ENCODE data around the gene ZDHHC20.

- TF ChIP-seq POLR2A (IDR thresholded peaks at IDR 0.05; ENCODE audit: low read length) (no peak), GATA1 (IDR thresholded peaks at IDR 0.05; ENCODE audit: low read depth, low read length) (no peak)
These were observed 15.9 kb downstream of the ZDHHC20 start for GRCh38 chr13:21443171-21443570.

Data from erythroblast (primary cell).